Cardiac fibroblast (primary cell): ENCODE results near the gene HIPK2.

Source experiments
- DNase-seq, 2 donors: peaks; one replicate each; pipeline versions ENCODE4 v3.0.0 to v3.0.0-alpha.2; 2010; ENCODE audit warnings: low read depth in 2 of 2
- H3K4me3 ChIP-seq, 2 donors: replicated peaks in 1 of 2; 1 replicate in 1 of 2; 2 replicates in 1 of 2; pipeline ENCODE4 v1.5.1; 2011; ENCODE audit warnings: low read depth in 2 of 2, low read length in 2 of 2, mild to moderate bottlenecking in 2 of 2, moderate library complexity in 1 of 2
- TF ChIP-seq, protein P1 (sequence below): IDR thresholded peaks from one replicate; pipeline ENCODE4 v1.5.1; 2011; ENCODE audit warnings: low read depth, mild to moderate bottlenecking, low read length, inconsistent platforms

Gene HIPK2

DNA sequence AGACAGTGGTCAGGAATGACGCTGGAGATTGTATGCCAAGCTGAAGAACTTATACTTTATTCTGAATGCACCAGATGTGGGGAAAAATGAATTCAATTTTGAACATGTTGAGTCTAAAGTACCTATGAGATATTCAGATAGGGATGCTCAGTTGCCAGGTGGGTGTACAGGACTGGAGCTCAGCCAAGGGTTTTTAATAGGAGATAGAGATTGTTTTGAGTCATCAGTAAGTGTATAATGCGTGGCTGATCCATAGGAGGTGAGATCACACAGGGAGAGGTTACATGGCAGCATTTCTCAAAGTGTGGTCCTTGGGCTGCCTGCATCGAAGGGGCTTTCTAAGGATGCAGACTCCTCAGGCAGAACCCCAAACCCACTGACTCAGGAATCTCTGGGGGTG is 6.8 kb upstream of the HIPK2 start:
- no peak for DNase-seq

DNA sequence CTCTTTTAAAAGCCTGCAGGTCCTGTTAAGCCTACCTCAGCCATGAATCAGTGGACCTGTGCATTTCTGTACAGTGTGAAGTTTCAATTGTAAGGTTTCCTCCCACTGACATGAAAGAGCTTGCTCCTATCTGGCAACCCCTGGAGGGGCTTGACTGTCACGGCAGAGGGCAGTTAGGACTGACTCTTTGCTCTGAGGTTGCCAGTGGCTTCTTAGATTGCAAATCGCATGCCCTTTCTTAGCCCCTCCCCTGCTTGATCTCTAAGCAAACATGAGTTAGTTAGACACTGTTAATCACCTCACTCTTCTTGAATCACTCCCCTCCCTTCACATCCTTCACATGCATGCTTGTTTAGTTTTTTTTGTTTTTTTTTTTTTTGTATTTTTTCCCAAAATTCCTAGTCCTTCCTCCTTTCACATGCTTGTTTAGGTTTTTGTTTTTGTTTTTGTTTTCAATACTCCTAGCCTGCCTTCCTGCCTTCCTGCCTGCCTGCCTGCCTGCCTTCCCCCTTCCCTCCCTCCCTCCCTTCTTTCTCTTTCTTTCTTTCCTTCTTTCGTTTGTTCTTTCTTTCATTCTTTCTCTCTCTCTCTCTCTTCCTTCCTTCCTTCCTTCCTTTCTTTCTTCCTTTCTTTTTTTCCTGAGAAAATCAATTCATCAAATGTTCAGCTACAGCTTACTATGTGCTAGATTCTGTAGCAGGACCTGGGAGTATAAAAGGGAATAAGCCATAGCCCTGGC is 6.0 kb upstream of the HIPK2 start:
- H3K4me3 ChIP-seq = no peak overlapping the region
- no peak for DNase-seq
- TF ChIP-seq, protein P1, sequence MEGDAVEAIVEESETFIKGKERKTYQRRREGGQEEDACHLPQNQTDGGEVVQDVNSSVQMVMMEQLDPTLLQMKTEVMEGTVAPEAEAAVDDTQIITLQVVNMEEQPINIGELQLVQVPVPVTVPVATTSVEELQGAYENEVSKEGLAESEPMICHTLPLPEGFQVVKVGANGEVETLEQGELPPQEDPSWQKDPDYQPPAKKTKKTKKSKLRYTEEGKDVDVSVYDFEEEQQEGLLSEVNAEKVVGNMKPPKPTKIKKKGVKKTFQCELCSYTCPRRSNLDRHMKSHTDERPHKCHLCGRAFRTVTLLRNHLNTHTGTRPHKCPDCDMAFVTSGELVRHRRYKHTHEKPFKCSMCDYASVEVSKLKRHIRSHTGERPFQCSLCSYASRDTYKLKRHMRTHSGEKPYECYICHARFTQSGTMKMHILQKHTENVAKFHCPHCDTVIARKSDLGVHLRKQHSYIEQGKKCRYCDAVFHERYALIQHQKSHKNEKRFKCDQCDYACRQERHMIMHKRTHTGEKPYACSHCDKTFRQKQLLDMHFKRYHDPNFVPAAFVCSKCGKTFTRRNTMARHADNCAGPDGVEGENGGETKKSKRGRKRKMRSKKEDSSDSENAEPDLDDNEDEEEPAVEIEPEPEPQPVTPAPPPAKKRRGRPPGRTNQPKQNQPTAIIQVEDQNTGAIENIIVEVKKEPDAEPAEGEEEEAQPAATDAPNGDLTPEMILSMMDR = no peak

More for the DNA sequence above, 6.8 kb upstream of the HIPK2 start:
- TF ChIP-seq, protein P1 = no peak
- H3K4me3 ChIP-seq = no peak overlapping the region

DNA sequence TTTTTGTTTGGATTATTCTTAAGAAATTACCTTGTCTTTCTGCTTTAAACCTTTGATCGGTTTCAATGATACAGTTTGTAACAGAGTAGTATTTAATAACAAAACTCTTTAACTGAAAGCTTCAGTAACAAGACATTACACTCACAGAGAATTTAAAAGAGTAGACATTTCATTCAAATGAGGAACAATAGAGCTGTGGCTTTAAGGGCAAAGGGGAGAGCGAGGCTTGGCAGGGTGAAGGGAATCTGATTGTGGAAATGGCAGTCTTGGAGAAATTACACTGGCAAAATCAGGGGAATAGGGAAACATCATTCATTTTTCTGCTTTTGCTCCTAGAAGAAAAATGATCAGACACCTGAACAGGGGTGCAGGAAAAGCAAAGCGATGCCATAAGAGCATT is 5.1 kb upstream of the HIPK2 start:
- TF ChIP-seq, protein P1 = no peak
- no peak overlapping the region for H3K4me3 ChIP-seq
- DNase-seq = peak in 1 of 2 donors; percentile 45

DNA sequence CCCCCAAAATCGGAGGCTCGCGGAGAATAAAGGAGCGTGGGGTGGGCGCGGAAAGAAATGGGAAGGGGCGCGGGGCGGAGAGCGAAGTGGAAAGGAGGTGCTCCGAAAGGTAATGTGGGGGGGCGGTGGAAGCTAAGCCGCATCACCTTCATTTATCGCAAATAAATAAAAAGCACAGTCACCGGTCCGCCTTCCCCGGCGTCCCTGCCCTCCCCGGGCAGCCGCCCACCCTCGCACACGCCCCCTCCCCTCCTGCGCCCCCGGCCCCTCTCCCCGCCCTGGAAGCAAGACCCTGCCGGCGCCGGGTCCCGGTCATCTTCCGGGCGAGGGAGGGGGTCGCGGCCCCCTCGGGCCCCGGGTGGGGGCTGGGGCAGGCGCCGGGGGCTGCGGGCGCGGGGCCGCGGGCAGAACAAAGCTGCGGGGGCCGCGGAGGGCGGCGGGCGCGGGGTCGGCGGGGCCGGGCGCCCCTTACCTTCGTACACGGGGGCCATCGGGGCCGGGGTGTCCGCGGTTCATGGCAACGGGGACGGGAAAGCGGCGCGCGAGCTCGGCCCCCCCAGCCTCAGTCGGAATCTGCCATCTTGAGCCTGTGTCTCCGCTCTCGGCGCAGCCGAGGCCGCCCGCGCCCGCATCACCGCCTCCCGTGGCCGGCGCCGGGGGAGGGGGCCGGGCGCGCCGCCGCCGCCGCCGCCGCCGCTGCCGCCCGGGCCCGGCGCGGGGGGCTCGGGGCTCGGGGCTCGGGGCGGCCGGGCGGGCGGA is 486 bp downstream of the HIPK2 start:
- peak in 1 of 2 donors; percentile 41 for DNase-seq
- H3K4me3 ChIP-seq = peak overlapping the region; percentile 79 to 81
- TF ChIP-seq, protein P1 = no peak

DNA sequence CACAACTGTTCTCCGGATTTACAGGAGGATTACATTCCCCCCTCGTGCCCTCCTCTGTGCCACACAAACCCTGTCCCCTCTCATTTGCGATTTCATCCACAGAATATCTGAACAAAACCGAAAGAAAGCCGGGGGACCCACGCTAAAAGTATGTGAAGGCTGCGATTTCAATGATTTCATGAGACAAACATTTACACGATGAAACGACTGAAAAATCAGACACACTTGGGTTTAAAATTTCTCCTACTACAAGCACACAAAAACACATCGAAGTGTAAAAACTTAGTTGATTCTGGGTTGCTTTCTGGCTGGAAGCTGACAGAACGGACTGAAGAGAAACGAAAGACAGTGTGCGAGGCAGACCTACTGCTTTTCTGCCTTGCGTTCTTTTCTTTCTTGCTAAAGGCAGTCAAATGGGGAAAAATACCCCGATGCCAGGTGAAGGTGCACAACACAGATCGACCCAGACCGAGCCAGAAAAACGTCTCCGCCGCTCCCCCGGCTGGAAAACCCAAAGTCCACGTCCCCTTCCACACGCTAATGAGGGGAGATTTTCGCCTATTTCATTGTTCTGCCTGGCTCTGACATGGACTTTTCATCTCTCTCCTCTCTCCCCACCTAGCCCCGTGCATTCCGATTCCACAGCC is 1.2 kb downstream of the HIPK2 start:
- peak overlapping the region; percentile 79 to 81 for H3K4me3 ChIP-seq
- DNase-seq = peak; percentile 56 to 59
- TF ChIP-seq, protein P1 = no peak

DNA sequence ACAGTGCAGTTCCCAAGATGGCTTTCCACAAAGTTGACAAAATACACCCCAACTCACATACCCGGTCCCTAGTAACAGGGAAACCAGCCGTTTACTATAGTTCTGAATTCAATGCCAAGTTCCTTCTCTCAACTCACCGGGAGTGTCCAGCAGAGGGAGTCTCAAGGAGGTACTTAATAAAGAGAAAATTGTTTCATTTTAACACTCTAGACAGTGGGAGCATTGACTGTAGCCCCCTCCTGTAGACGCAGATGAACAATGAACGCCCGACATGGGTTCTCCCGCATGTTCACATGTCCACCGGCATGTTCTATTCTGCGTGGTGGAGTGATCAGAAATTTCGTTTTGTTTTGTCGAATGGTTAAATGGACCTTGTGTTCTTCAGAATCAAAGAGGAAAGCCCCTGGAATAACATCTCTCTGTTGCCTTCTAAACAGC is 1.9 kb downstream of the HIPK2 start:
- TF ChIP-seq, protein P1 = peak; percentile 72
- peak; percentile 92 to 93 for DNase-seq
- H3K4me3 ChIP-seq = peak overlapping the region; percentile 79 to 81
